GM12878 (cell line): ENCODE measurements around the gene ZNF771. TPM values are rescaled to one million over a fixed set of nuclear protein-coding genes. Genes with fewer than 3 reads are reported as not detected.
A peak's percentile ranks its signal among the peaks of the same experiment; 100 is the strongest.

Experiments used
- BCL11A ChIP-seq: IDR thresholded peaks from 2 replicates; pipeline ENCODE4 v1.6.1; 2011; ENCODE audit warnings: low read depth, low read length
- CBX5 ChIP-seq: sonication (generic); IDR thresholded peaks from 2 replicates; pipeline ENCODE4 v1.6.1; 2016; ENCODE audit warnings: low read depth, moderate library complexity, mild to moderate bottlenecking, inconsistent platforms
- CEBPB ChIP-seq, 2 experiments: fragments of 150-350 bp in 1 of 2; IDR thresholded peaks; 2 replicates each; pipeline ENCODE4 v1.6.1; 2012 to 2014; ENCODE audit warnings: low read depth in 2 of 2, low read length in 2 of 2, borderline replicate concordance in 1 of 2, inconsistent platforms in 1 of 2
- CREB1 ChIP-seq: IDR thresholded peaks from 2 replicates; pipeline ENCODE4 v1.6.1; 2012; ENCODE audit warnings: low read depth, mild to moderate bottlenecking, inconsistent platforms
- CUX1 ChIP-seq: IDR thresholded peaks from 2 replicates; pipeline ENCODE4 v1.6.1; 2012; ENCODE audit warnings: improper control_type of control experiment, low read depth, low read length; ENCODE audit not compliant: insufficient replicate concordance
- E2F4 ChIP-seq: IDR thresholded peaks from 2 replicates; pipeline ENCODE4 v1.6.1; 2012; ENCODE audit warnings: low read depth, low read length, improper control_type of control experiment
- ELK1 ChIP-seq: IDR thresholded peaks from 2 replicates; pipeline ENCODE4 v1.6.1; 2012; ENCODE audit warnings: low read depth, low read length, improper control_type of control experiment
- EP300 ChIP-seq, 2 experiments: fragments of 150-350 bp in 1 of 2; IDR thresholded peaks; 2 replicates each; pipeline ENCODE4 v1.6.1; 2011 to 2012; ENCODE audit warnings: low read depth in 2 of 2, low read length in 2 of 2, borderline replicate concordance in 1 of 2, improper control_type of control experiment in 1 of 2, inconsistent platforms in 1 of 2; ENCODE audit not compliant: control insufficient read depth in 1 of 2
- FOXM1 ChIP-seq: IDR thresholded peaks from 2 replicates; pipeline ENCODE4 v1.6.1; 2012; ENCODE audit warnings: low read depth, mild to moderate bottlenecking, inconsistent platforms, low read length, moderate library complexity
- HDGF ChIP-seq: fragments of 450-650 bp; IDR thresholded peaks from 2 replicates; pipeline ENCODE4 v1.6.1; 2016; ENCODE audit warnings: antibody characterized with exemption
- IKZF1 ChIP-seq: fragments of 450-650 bp; conservative IDR thresholded peaks from 2 replicates; pipeline ENCODE4 v1.6.1; 2017; ENCODE audit warnings: antibody characterized with exemption, mild to moderate bottlenecking
- RELB ChIP-seq: fragments of 450-650 bp; IDR thresholded peaks from 2 replicates; pipeline ENCODE4 v1.6.1; 2017; ENCODE audit warnings: low read depth, mild to moderate bottlenecking, moderate library complexity
- SIX5 ChIP-seq: IDR thresholded peaks from 2 replicates; pipeline ENCODE4 v1.6.1; 2011; ENCODE audit warnings: mild to moderate bottlenecking, low read depth, low read length, moderate library complexity; ENCODE audit not compliant: severe bottlenecking
- TAF1 ChIP-seq: IDR thresholded peaks from 2 replicates; pipeline ENCODE4 v1.6.1; 2011; ENCODE audit warnings: mild to moderate bottlenecking, low read depth, low read length, borderline replicate concordance
- USF2 ChIP-seq: IDR thresholded peaks from 2 replicates; pipeline ENCODE4 v1.6.1; 2011; ENCODE audit warnings: low read depth, low read length, improper control_type of control experiment, borderline replicate concordance
- YY1 ChIP-seq: IDR thresholded peaks from 2 replicates; pipeline ENCODE4 v1.6.1; 2011; ENCODE audit warnings: low read depth, mild to moderate bottlenecking, low read length
- ZNF217 ChIP-seq: fragments of 450-650 bp; IDR thresholded peaks from 2 replicates; pipeline ENCODE4 v1.6.1; 2017; ENCODE audit warnings: antibody characterized with exemption, mild to moderate bottlenecking
- ZZZ3 ChIP-seq: IDR thresholded peaks from 2 replicates; pipeline ENCODE4 v1.6.1; 2011; ENCODE audit warnings: low read depth; ENCODE audit not compliant: control insufficient read depth, insufficient read length
- polyA plus RNA-seq, 11 experiments: library from polyadenylated mRNA; depleted of rRNA in 4 of 11; unstranded in 6 of 11; stranded (reverse) in 5 of 11; fragments of >200 nt; fragmentation: Nextera tagmentation in 4 of 11; fragmentation: Illumina TruSeq in 1 of 11; extraction: Ambion mirVana in 4 of 11; extraction: Trizol in 1 of 11; gene quantifications; 1 replicate in 1 of 11; 2 replicates in 10 of 11; pipeline versions ENCODE4 v1.2.1 to v1.2.3, GENCODE V29; 2011 to 2016; ENCODE audit warnings: inconsistent platforms in 2 of 11, missing spikeins in 2 of 11, low read depth in 1 of 11
- total RNA-seq, 4 experiments: library from RNA; depleted of rRNA in 3 of 4; stranded (reverse); fragments of >200 nt in 3 of 4; fragmentation: Illumina TruSeq in 1 of 4; extraction: Trizol in 1 of 4; gene quantifications; 2 replicates each; pipeline versions ENCODE4 v1.2.1 to v1.2.3, GENCODE V29; 2013 to 2021

Gene ZNF771
- total and polyA plus RNA-seq, 10 of the 15 experiments (the other 5 are each of a cell fraction or from before 2014, with no cell fraction given): 0.98 to 7.6 (median 3.7) TPM

- TF ChIP-seq CUX1 (no peak), CBX5 (no peak), YY1 (peak; percentile 64; the same call in 1 of the 2 replicates), TAF1 (peak; percentile 88), ZZZ3 (no peak), ZNF217 (peak; percentile 45; the same call in 1 of the 2 replicates), FOXM1 (peak; percentile 54; the same call in 1 of the 2 replicates), SIX5 (no peak), BCL11A (no peak), RELB (peak; percentile 43; the same call in 1 of the 2 replicates), CEBPB (IDR thresholded peaks at IDR 0.05; ENCODE audit: borderline replicate concordance in 1 of 2, low read depth in 2 of 2, low read length in 2 of 2) (0 out of 4 replicates have a peak, but pooled peaks of 1 of the 2 experiments have one; percentile 57), USF2 (no peak; the same call in 1 of the 2 replicates), HDGF (0 out of 2 replicates have a peak, but pooled peaks have one; percentile 23), E2F4 (no peak), IKZF1 (peak; percentile 68), EP300 (IDR thresholded peaks at IDR 0.05; ENCODE audit: borderline replicate concordance in 1 of 2, control insufficient read depth in 1 of 2, low read depth in 2 of 2, low read length in 2 of 2) (0 out of 4 replicates have a peak, but pooled peaks of 1 of the 2 experiments have one; percentile 30), ELK1 (peak; percentile 45; the same call in 1 of the 2 replicates), CREB1 (peak; percentile 65)
Measured at GRCh38 chr16:30429678-30430427, 22.4 kb downstream of the ZNF771 start, which contains the start of gene DCTPP1 (continued).
